Endothelial cell of umbilical vein (primary cell): ENCODE results near the gene DLX3.

ENCODE experiments used
- CTCF ChIP-seq, 2 donors: IDR thresholded peaks; 1 replicate in 1 of 2; 2 replicates in 1 of 2; pipeline ENCODE4 v1.5.1; 2011; ENCODE audit warnings: low read length in 2 of 2, mild to moderate bottlenecking in 2 of 2, moderate library complexity in 2 of 2, control low read depth in 1 of 2, inconsistent platforms in 1 of 2, low read depth in 1 of 2; ENCODE audit not compliant: insufficient read depth in 1 of 2; ENCODE audit errors: extremely low read depth in 1 of 2
- FOS ChIP-seq: IDR thresholded peaks from 2 replicates; pipeline ENCODE4 v1.6.1; 2011; ENCODE audit warnings: mild to moderate bottlenecking, low read length, moderate library complexity, borderline replicate concordance; ENCODE audit not compliant: insufficient read depth
- JUN ChIP-seq: IDR thresholded peaks from 2 replicates; pipeline ENCODE4 v1.6.1; 2011; ENCODE audit warnings: borderline replicate concordance, low read depth; ENCODE audit not compliant: insufficient read length, insufficient read depth
- MAX ChIP-seq: IDR thresholded peaks from 2 replicates; pipeline ENCODE4 v1.6.1; 2011; ENCODE audit not compliant: insufficient read depth, insufficient read length
- POLR2A ChIP-seq: IDR thresholded peaks from 2 replicates; pipeline ENCODE4 v1.6.1; 2012; ENCODE audit warnings: low read depth, mild to moderate bottlenecking, control low read depth, low read length

GRCh38 chr17:49990921-49991320, 4.1 kb downstream of the DLX3 start:
- TF ChIP-seq POLR2A, result no peak
- TF ChIP-seq CTCF (IDR thresholded peaks at IDR 0.05; ENCODE audit: extremely low read depth in 1 of 2, insufficient read depth in 1 of 2, low read depth in 1 of 2, low read length in 2 of 2), result no peak
- no peak for TF ChIP-seq JUN
- TF ChIP-seq FOS, result no peak
- TF ChIP-seq MAX, result no peak
